GM23338 (cell line): Measurements from ENCODE around the gene AKR1C1. TPM values are rescaled to one million over a fixed set of nuclear protein-coding genes. Genes with fewer than 3 reads are reported as not detected.

Source experiments
- ATAC-seq: fragments of 200-7000 bp; cut with Tn5 transposase; 3 replicates; pipeline ENCODE4 v1.9.1; 2020
- DNase-seq: peaks from one replicate; pipeline ENCODE4 v3.0.0-alpha.2; 2015; ENCODE audit warnings: low spot score
- H2AFZ ChIP-seq: fragments of 200-600 bp; sonication (generic); 2 replicates; pipeline ENCODE4 v1.8.0; 2016; ENCODE audit warnings: antibody characterized with exemption, mild to moderate bottlenecking, moderate library complexity
- H3F3A ChIP-seq: fragments of 200-600 bp; sonication (generic); replicated peaks from 2 replicates; pipeline ENCODE4 v1.8.0; 2017; ENCODE audit warnings: antibody characterized with exemption, mixed run types, low read depth
- H3K27ac ChIP-seq: fragments of 200-600 bp; sonication (generic); 2 replicates; pipeline ENCODE4 v1.6.1; 2016; ENCODE audit warnings: low read depth
- H3K27me3 ChIP-seq: fragments of 200-600 bp; sonication (generic); 2 replicates; pipeline ENCODE4 v1.8.0; 2016; ENCODE audit warnings: mild to moderate bottlenecking, mixed run types, moderate library complexity; ENCODE audit not compliant: insufficient read depth
- H3K36me3 ChIP-seq: fragments of 200-600 bp; sonication (generic); 2 replicates; pipeline ENCODE4 v1.8.0; 2016; ENCODE audit warnings: mild to moderate bottlenecking; ENCODE audit not compliant: insufficient read depth
- H3K4me1 ChIP-seq: fragments of 200-600 bp; sonication (generic); 2 replicates; pipeline ENCODE4 v1.8.0; 2016; ENCODE audit warnings: mild to moderate bottlenecking, moderate library complexity; ENCODE audit not compliant: insufficient read depth
- H3K4me2 ChIP-seq: fragments of 200-600 bp; sonication (generic); 2 replicates; pipeline ENCODE4 v1.7.1; 2017; ENCODE audit warnings: mixed run types
- H3K4me3 ChIP-seq: fragments of 200-600 bp; sonication (generic); 2 replicates; pipeline ENCODE4 v1.6.1; 2016; ENCODE audit warnings: mixed run types
- H3K79me2 ChIP-seq: fragments of 200-600 bp; sonication (generic); replicated peaks from 2 replicates; pipeline ENCODE4 v1.8.0; 2017; ENCODE audit warnings: mild to moderate bottlenecking; ENCODE audit not compliant: insufficient read depth
- H3K9me2 ChIP-seq: fragments of 200-600 bp; sonication (generic); 2 replicates; pipeline ENCODE4 v1.8.0; 2017; ENCODE audit not compliant: insufficient read depth
- H4K20me1 ChIP-seq: fragments of 200-600 bp; sonication (generic); replicated peaks from 2 replicates; pipeline ENCODE4 v1.8.0; 2017; ENCODE audit warnings: mild to moderate bottlenecking; ENCODE audit not compliant: insufficient read depth
- H3K27ac Mint-ChIP-seq: 2 replicates; pipeline ENCODE4 v1.8.0; 2020; ENCODE audit warnings: inconsistent platforms, mild to moderate bottlenecking, moderate library complexity, mixed read lengths
- H3K27me3 Mint-ChIP-seq: 3 replicates; pipeline ENCODE4 v1.8.0; 2022; ENCODE audit warnings: low read depth, mild to moderate bottlenecking, moderate library complexity, mixed read lengths, inconsistent platforms; ENCODE audit not compliant: insufficient read depth, poor library complexity
- H3K36me3 Mint-ChIP-seq: 3 replicates; pipeline ENCODE4 v1.8.0; 2021; ENCODE audit warnings: low read depth, mild to moderate bottlenecking, inconsistent platforms, moderate library complexity, mixed read lengths
- H3K4me1 Mint-ChIP-seq: 3 replicates; pipeline ENCODE4 v1.8.0; 2020; ENCODE audit warnings: mild to moderate bottlenecking, inconsistent platforms, mixed read lengths
- H3K4me3 Mint-ChIP-seq: 3 replicates; pipeline ENCODE4 v1.8.0; 2021; ENCODE audit warnings: moderate library complexity, mild to moderate bottlenecking, inconsistent platforms, mixed read lengths
- H3K9me3 Mint-ChIP-seq: 3 replicates; pipeline ENCODE4 v1.8.0; 2020; ENCODE audit warnings: moderate library complexity, mild to moderate bottlenecking, inconsistent platforms, mixed read lengths
- JUNB ChIP-seq: IDR thresholded peaks from one replicate; pipeline ENCODE4 v1.6.1; 2016; ENCODE audit warnings: antibody characterized with exemption; ENCODE audit not compliant: unreplicated experiment
- NANOG ChIP-seq: IDR thresholded peaks from 2 replicates; pipeline ENCODE4 v1.6.1; 2016; ENCODE audit warnings: antibody characterized with exemption, borderline replicate concordance
- POLR2AphosphoS5 ChIP-seq: IDR thresholded peaks from 2 replicates; pipeline ENCODE4 v1.6.1; 2016; ENCODE audit warnings: antibody characterized with exemption, low read depth
- STAT1 ChIP-seq: IDR thresholded peaks from one replicate; pipeline ENCODE4 v1.6.1; 2016; ENCODE audit warnings: antibody characterized with exemption; ENCODE audit not compliant: unreplicated experiment
- ZNF114 ChIP-seq: fragments of 250-450 bp; sonication (Bioruptor Pico); IDR thresholded peaks from 2 replicates; pipeline ENCODE4 v1.5.0; 2020; ENCODE audit warnings: mild to moderate bottlenecking, moderate library complexity
- ZNF462 ChIP-seq: fragments of 250-450 bp; sonication (Bioruptor Pico); IDR thresholded peaks from 2 replicates; pipeline ENCODE4 v1.5.0; 2020; ENCODE audit warnings: mild to moderate bottlenecking, moderate library complexity
- polyA plus RNA-seq: library from polyadenylated mRNA; unstranded; fragments of >200 nt; fragmentation: Nextera tagmentation; extraction: Ambion mirVana; gene quantifications from 2 replicates; pipeline ENCODE4 v1.2.1, GENCODE V29; 2016
- total RNA-seq: library from RNA; depleted of rRNA; stranded (reverse); fragments of >200 nt; shearing (Covaris generic); gene quantifications from 2 replicates; pipeline ENCODE4 v1.2.3, GENCODE V29; 2014
- TF ChIP-seq, protein P1 (sequence below): IDR thresholded peaks from one replicate; pipeline ENCODE4 v1.6.1; 2018; ENCODE audit warnings: antibody characterized with exemption; ENCODE audit not compliant: unreplicated experiment

AKR1C1 gene
- total and polyA plus RNA-seq, 2 experiments from 2014 or later: 2.6 to 5.1 TPM

DNA sequence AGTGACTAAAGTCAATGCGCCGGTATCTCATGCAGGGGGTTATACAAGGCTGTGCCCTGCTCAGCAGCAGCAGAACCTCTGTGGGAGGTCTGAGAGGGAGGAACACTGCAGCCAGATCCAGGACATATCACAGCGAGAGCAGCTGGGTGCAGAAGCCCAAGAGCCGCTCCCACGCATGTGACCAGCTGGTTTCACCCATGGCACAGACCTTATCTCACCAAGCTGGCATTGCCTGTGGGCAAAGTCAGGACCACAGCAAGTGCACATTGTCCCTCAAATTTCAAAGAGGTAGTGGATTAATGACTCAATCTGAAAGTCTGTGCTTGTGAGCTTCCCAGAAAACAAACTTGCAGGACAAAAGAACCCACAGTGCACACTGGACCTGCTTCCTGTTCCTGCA is 31.6 kb upstream of the AKR1C1 start:
- no peaks in the 10 kb centered on the region for H3K27me3 ChIP-seq
- Mint-ChIP-seq H3K36me3 (peaks cover 2% of the 10 kb centered on the region; the same call in 2 of the 3 replicates), H3K27ac (no peak overlapping the region), H3K4me3 (no peak overlapping the region), H3K4me1 (no peaks in the 10 kb centered on the region), H3K9me3 (peaks cover 7% of the 10 kb centered on the region), H3K27me3 (no peaks in the 10 kb centered on the region)
- no peak for ATAC-seq
- TF ChIP-seq ZNF462 (CRISPR knock-in tag): no peak
- TF ChIP-seq, protein P1, sequence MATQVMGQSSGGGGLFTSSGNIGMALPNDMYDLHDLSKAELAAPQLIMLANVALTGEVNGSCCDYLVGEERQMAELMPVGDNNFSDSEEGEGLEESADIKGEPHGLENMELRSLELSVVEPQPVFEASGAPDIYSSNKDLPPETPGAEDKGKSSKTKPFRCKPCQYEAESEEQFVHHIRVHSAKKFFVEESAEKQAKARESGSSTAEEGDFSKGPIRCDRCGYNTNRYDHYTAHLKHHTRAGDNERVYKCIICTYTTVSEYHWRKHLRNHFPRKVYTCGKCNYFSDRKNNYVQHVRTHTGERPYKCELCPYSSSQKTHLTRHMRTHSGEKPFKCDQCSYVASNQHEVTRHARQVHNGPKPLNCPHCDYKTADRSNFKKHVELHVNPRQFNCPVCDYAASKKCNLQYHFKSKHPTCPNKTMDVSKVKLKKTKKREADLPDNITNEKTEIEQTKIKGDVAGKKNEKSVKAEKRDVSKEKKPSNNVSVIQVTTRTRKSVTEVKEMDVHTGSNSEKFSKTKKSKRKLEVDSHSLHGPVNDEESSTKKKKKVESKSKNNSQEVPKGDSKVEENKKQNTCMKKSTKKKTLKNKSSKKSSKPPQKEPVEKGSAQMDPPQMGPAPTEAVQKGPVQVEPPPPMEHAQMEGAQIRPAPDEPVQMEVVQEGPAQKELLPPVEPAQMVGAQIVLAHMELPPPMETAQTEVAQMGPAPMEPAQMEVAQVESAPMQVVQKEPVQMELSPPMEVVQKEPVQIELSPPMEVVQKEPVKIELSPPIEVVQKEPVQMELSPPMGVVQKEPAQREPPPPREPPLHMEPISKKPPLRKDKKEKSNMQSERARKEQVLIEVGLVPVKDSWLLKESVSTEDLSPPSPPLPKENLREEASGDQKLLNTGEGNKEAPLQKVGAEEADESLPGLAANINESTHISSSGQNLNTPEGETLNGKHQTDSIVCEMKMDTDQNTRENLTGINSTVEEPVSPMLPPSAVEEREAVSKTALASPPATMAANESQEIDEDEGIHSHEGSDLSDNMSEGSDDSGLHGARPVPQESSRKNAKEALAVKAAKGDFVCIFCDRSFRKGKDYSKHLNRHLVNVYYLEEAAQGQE: no peak
- no peak for TF ChIP-seq ZNF114 (CRISPR knock-in tag)
- no peak for TF ChIP-seq STAT1
- no peak for TF ChIP-seq POLR2AphosphoS5
- TF ChIP-seq NANOG: no peak
- TF ChIP-seq JUNB: no peak
- no peaks in the 10 kb centered on the region for H3K79me2 ChIP-seq
- no peak overlapping the region for H2AFZ ChIP-seq
- DNase-seq: no peak
- H3K4me2 ChIP-seq: no peak overlapping the region
- H3K27ac ChIP-seq: no peak overlapping the region
- no peaks in the 10 kb centered on the region for H4K20me1 ChIP-seq
- no peak overlapping the region for H3K4me3 ChIP-seq
- H3K9me2 ChIP-seq: no peaks in the 10 kb centered on the region; the same call in 1 of the 2 replicates
- H3K4me1 ChIP-seq: no peaks in the 10 kb centered on the region
- H3K36me3 ChIP-seq: no peaks in the 10 kb centered on the region
- H3F3A ChIP-seq: no peaks in the 10 kb centered on the region
